Epithelial cell of proximal tubule (primary cell): ENCODE results near the gene SLC19A3. TPM values are rescaled to one million over a fixed set of nuclear protein-coding genes. Genes with fewer than 3 reads are reported as not detected.

Experiments used
- DNase-seq: peaks from one replicate; pipeline ENCODE4 v3.0.0-alpha.2; 2011; ENCODE audit warnings: low read depth
- H3K4me3 ChIP-seq: 2 replicates; pipeline ENCODE4 v1.5.1; 2011; ENCODE audit warnings: low read depth, mild to moderate bottlenecking, low read length
- total RNA-seq: library from RNA; depleted of rRNA; stranded (reverse); fragments of >200 nt; gene quantifications from 2 replicates; pipeline ENCODE4 v1.2.3, GENCODE V29; 2015
- TF ChIP-seq, protein P1 (sequence below): conservative IDR thresholded peaks from 2 replicates; pipeline ENCODE4 v1.5.1; 2012; ENCODE audit warnings: low read depth, mild to moderate bottlenecking, low read length

SLC19A3 gene
- total RNA-seq, 1 donor from 2014 or later, result 0.17 TPM

DNA sequence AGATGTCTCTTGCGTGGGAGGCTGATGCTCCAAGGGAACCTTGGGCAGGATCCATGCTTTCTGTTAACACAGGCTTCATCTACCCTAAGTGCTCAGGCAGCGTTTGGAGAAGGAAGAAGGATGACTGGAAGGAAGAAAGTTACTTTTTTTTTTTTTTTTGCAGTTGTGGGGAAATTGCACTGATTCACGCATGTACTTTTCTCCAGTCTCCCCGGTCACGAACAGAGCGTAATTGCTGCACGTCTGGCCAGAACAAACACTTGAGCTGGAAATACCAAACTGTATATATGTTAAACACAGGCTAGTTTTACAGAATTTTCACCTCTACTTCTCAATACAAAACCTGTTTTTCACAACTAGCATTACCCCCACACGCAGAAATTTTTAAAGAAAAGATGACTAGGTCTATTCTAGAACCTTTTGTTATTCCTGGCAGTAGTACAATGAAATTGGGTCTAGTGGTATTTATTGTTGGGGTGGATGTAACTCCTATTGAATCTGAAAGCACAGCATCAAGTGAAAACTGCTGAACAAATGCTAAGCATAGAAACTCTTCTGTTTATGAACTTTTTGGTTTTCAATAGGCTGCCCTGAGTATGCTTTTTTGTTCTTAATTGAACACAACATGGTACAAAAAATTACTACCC is 60.5 kb downstream of the SLC19A3 start:
- no peak for DNase-seq
- TF ChIP-seq, protein P1, sequence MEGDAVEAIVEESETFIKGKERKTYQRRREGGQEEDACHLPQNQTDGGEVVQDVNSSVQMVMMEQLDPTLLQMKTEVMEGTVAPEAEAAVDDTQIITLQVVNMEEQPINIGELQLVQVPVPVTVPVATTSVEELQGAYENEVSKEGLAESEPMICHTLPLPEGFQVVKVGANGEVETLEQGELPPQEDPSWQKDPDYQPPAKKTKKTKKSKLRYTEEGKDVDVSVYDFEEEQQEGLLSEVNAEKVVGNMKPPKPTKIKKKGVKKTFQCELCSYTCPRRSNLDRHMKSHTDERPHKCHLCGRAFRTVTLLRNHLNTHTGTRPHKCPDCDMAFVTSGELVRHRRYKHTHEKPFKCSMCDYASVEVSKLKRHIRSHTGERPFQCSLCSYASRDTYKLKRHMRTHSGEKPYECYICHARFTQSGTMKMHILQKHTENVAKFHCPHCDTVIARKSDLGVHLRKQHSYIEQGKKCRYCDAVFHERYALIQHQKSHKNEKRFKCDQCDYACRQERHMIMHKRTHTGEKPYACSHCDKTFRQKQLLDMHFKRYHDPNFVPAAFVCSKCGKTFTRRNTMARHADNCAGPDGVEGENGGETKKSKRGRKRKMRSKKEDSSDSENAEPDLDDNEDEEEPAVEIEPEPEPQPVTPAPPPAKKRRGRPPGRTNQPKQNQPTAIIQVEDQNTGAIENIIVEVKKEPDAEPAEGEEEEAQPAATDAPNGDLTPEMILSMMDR, result no peak
- no peak overlapping the region for H3K4me3 ChIP-seq

GRCh38 chr2:227655454-227655853 is 62.4 kb downstream of the SLC19A3 start:
- H3K4me3 ChIP-seq, result no peak overlapping the region
- TF ChIP-seq, protein P1, result no peak
- peak; percentile 66 for DNase-seq

DNA sequence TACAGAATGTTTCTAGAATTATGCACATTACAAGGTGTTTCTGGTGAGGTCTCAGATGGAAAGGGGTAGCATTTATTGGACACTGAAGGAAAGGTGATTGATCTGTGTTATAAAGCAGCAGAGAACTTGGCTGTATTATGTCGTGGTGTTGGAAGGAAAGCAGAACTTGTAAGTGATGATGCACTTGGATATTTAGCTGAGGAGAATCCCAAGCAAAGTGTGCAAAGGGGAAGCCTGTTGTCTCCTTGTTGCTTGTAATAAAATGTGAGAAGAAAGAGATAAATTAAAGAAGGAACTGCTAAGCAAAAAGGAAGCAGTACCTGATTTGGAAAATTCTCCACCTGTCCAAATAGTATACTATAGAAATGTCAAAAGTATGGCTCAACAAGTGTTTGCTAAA is 63.4 kb downstream of the SLC19A3 start:
- H3K4me3 ChIP-seq, result no peak overlapping the region
- TF ChIP-seq, protein P1, result no peak
- DNase-seq, result no peak

DNA sequence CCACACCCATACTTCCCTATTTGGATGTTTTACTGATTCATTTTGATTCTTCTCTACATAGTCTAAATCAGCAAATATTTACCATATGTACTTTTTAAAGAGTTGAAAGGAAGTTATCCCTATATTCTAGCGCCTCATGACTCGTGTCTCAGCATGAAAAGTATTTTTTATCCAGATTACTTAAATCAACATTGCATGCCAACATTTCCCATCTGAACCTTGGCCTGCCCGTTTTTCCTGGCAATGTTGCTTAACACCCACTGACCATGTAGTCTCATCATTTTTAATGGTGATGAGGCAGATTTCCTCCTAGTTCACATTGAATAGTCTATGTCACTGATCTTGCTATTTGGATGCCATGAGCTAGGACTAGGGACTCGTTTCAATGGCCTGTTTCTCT is 64.4 kb downstream of the SLC19A3 start:
- peak; percentile 33 for DNase-seq
- no peak overlapping the region for H3K4me3 ChIP-seq

GRCh38 chr2:227643990-227644551 is 73.8 kb downstream of the SLC19A3 start:
- DNase-seq, result no peak
- TF ChIP-seq, protein P1, result no peak
- no peak overlapping the region for H3K4me3 ChIP-seq

More for the DNA sequence above, 64.4 kb downstream of the SLC19A3 start:
- TF ChIP-seq, protein P1, result no peak

DNA sequence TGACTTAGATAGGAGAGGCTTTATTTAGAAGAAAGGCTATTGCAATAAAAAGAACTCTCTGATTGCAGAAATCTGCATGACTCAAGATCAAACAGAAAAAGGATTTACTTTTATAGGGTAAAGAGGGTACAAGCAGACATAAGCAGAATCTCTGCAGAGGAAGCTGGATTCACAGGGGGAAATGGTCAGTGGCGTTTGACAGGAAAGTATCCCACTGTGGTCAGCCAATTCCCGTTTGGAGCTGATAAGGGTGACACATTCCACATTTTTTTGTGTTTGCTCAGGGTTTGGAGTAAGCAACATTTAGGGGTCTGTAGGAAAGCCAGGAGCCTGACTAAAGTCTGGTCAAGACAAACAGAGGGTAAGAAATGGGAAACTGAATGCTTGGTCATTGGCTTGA is 75.2 kb downstream of the SLC19A3 start:
- TF ChIP-seq, protein P1, result no peak
- no peak overlapping the region for H3K4me3 ChIP-seq
- no peak for DNase-seq

- H3K4me3 ChIP-seq, result no peak overlapping the region
- TF ChIP-seq, protein P1, result no peak
- no peak for DNase-seq
Observed at GRCh38 chr2:227634201-227634600, 83.6 kb downstream of the SLC19A3 start.
